HCT116 (cell line): Measurements from ENCODE around the gene FOXP1. TPM values are rescaled to one million over a fixed set of nuclear protein-coding genes. Genes with fewer than 3 reads are reported as not detected.

Experiments used
- ATAC-seq: fragments of 200-7000 bp; cut with Tn5 transposase; 2 replicates; pipeline ENCODE4 v1.9.1; 2020; ENCODE audit warnings: mild to moderate bottlenecking, moderate library complexity
- BruUV-seq: library from RNA; stranded (reverse); fragments of 400-500 nt; replicated peaks from 2 replicates; lab custom pipeline; 2021; lab: Mats Ljungman, UMichigan
- CTCF ChIA-PET: fragments of 300-600 bp; sonication (Branson Sonifier 250); formaldehyde crosslinking; loops from one replicate; lab custom pipeline; 2021; ENCODE audit warnings: antibody characterized with exemption; lab: Charles Lee
- POLR2A ChIA-PET: fragments of 300-600, 350-600 bp; sonication (Branson Sonifier 250); formaldehyde crosslinking; loops from one replicate; lab custom pipeline; 2021; ENCODE audit warnings: antibody characterized with exemption; lab: Charles Lee
- RAD21 ChIA-PET, 2 experiments: fragments of 300-600 bp; sonication (Branson Sonifier 250); formaldehyde crosslinking; loops; one replicate each; lab custom pipeline; 2023; ENCODE audit warnings: low total read pairs in 2 of 2; ENCODE audit not compliant: uncharacterized antibody in 2 of 2, unreplicated experiment in 2 of 2, low non-redundant PET in 1 of 2; lab: Charles Lee
- DNase-seq: peaks from one replicate; pipeline ENCODE4 v3.0.0-alpha.2; 2010; ENCODE audit warnings: low read depth, low spot score
- H2AFZ ChIP-seq: fragments of 200-600 bp; shearing (Covaris generic), sonication (generic); 2 replicates; pipeline ENCODE4 v1.6.1; 2017; ENCODE audit warnings: low read depth, mixed run types, mixed read lengths, antibody characterized with exemption, low read length; ENCODE audit not compliant: poor library complexity, severe bottlenecking
- H3K27ac ChIP-seq: 2 replicates; pipeline ENCODE4 v1.5.1; 2012; ENCODE audit warnings: low read depth, low read length
- H3K27me3 ChIP-seq: fragments of 200-600 bp; sonication (generic); 2 replicates; pipeline ENCODE4 v1.6.1; 2016; ENCODE audit warnings: mixed run types, low read length, mixed read lengths; ENCODE audit not compliant: insufficient read depth
- H3K36me3 ChIP-seq, 2 experiments: fragments of 200-500 bp in 1 of 2; fragments of 200-600 bp in 1 of 2; sonication (Bioruptor generic) in 1 of 2; sonication (generic) in 1 of 2; 2 replicates each; pipeline versions ENCODE4 v1.5.1 to v1.6.1; 2014 to 2016; ENCODE audit warnings: low read length in 2 of 2, inconsistent platforms in 1 of 2, mixed read lengths in 1 of 2, mixed run types in 1 of 2; ENCODE audit not compliant: insufficient read depth in 2 of 2, control insufficient read depth in 1 of 2
- H3K4me1 ChIP-seq, 2 experiments: fragments of 200-600 bp in 1 of 2; sonication (generic) in 1 of 2; 2 replicates each; pipeline versions ENCODE4 v1.5.1 to v1.6.1; 2012 to 2017; ENCODE audit warnings: low read length in 2 of 2, inconsistent platforms in 1 of 2, mild to moderate bottlenecking in 1 of 2, mixed read lengths in 1 of 2, mixed run types in 1 of 2, moderate library complexity in 1 of 2; ENCODE audit not compliant: insufficient read depth in 2 of 2, control insufficient read depth in 1 of 2
- H3K4me2 ChIP-seq: fragments of 200-600 bp; sonication (generic); 2 replicates; pipeline ENCODE4 v1.6.1; 2017; ENCODE audit warnings: mixed run types, low read length, mixed read lengths
- H3K4me3 ChIP-seq, 2 experiments: fragments of 200-600 bp in 1 of 2; sonication (generic) in 1 of 2; replicated peaks in 1 of 2; 2 replicates each; pipeline ENCODE4 v1.5.1; 2011 to 2016; ENCODE audit warnings: low read length in 2 of 2, control low read depth in 1 of 2, low read depth in 1 of 2, mild to moderate bottlenecking in 1 of 2, mixed read lengths in 1 of 2, mixed run types in 1 of 2
- H3K79me2 ChIP-seq: fragments of 200-600 bp; sonication (generic); 2 replicates; pipeline ENCODE4 v1.6.1; 2017; ENCODE audit warnings: mild to moderate bottlenecking, mixed run types, low read length, moderate library complexity, mixed read lengths; ENCODE audit not compliant: insufficient read depth
- H3K9ac ChIP-seq: fragments of 200-600 bp; sonication (generic); 2 replicates; pipeline ENCODE4 v1.6.1; 2016; ENCODE audit warnings: low read length, mixed read lengths
- H3K9me2 ChIP-seq: fragments of 200-600 bp; sonication (generic), shearing (Covaris generic); 2 replicates; pipeline ENCODE4 v1.6.1; 2017; ENCODE audit warnings: mixed run types, mild to moderate bottlenecking, moderate library complexity; ENCODE audit not compliant: insufficient read depth
- H3K9me3 ChIP-seq, 2 experiments: fragments of 200-500 bp in 1 of 2; fragments of 200-600 bp in 1 of 2; sonication (Bioruptor generic) in 1 of 2; sonication (generic) in 1 of 2; 2 replicates each; pipeline ENCODE4 v1.6.1; 2014 to 2017; ENCODE audit warnings: low read length in 2 of 2, mixed read lengths in 2 of 2, inconsistent platforms in 1 of 2, low read depth in 1 of 2, mild to moderate bottlenecking in 1 of 2, mixed run types in 1 of 2, moderate library complexity in 1 of 2; ENCODE audit not compliant: control insufficient read depth in 1 of 2, insufficient read depth in 1 of 2
- H4K20me1 ChIP-seq: fragments of 200-600 bp; sonication (generic), shearing (Covaris generic); 2 replicates; pipeline ENCODE4 v1.6.1; 2017; ENCODE audit warnings: mixed run types, mild to moderate bottlenecking, moderate library complexity; ENCODE audit not compliant: insufficient read depth
- CEBPB ChIP-seq: IDR thresholded peaks from 2 replicates; pipeline ENCODE4 v1.6.1; 2012; ENCODE audit warnings: low read depth
- CTCF ChIP-seq, 3 experiments: fragments of 200-600 bp in 1 of 3; sonication (generic) in 1 of 3; IDR thresholded peaks in 2 of 3; conservative IDR thresholded peaks in 1 of 3; 2 replicates each; pipeline ENCODE4 v1.5.1; 2012 to 2017; ENCODE audit warnings: low read depth in 2 of 3, low read length in 2 of 3, antibody characterized with exemption in 1 of 3, borderline replicate concordance in 1 of 3, control low read depth in 1 of 3, mild to moderate bottlenecking in 1 of 3, mixed read lengths in 1 of 3, mixed run types in 1 of 3, moderate library complexity in 1 of 3; ENCODE audit not compliant: insufficient read depth in 1 of 3
- EGR1 ChIP-seq: IDR thresholded peaks from 2 replicates; pipeline ENCODE4 v1.6.1; 2012; ENCODE audit warnings: low read depth
- EZH2phosphoT487 ChIP-seq: fragments of 200-600 bp; IDR thresholded peaks from 2 replicates; pipeline ENCODE4 v1.6.1; 2018; ENCODE audit warnings: antibody characterized with exemption, borderline replicate concordance
- MAX ChIP-seq: IDR thresholded peaks from 2 replicates; pipeline ENCODE4 v1.6.1; 2012
- POLR2A ChIP-seq: IDR thresholded peaks from 2 replicates; pipeline ENCODE4 v1.7.0; 2011; ENCODE audit warnings: borderline replicate concordance; ENCODE audit not compliant: insufficient read depth, insufficient read length; ENCODE audit errors: extremely low read depth
- POLR2AphosphoS5 ChIP-seq: IDR thresholded peaks from 2 replicates; pipeline ENCODE4 v1.6.1; 2011; ENCODE audit warnings: mild to moderate bottlenecking, low read depth, low read length, moderate library complexity
- RAD21 ChIP-seq: IDR thresholded peaks from 2 replicates; pipeline ENCODE4 v1.6.1; 2012; ENCODE audit warnings: low read depth, mild to moderate bottlenecking
- SP1 ChIP-seq: IDR thresholded peaks from 2 replicates; pipeline ENCODE4 v1.6.1; 2012; ENCODE audit warnings: low read depth
- TCF7L2 ChIP-seq: IDR thresholded peaks from 2 replicates; pipeline ENCODE4 v1.7.0; 2011; ENCODE audit warnings: borderline replicate concordance, inconsistent platforms; ENCODE audit not compliant: insufficient read depth, insufficient read length; ENCODE audit errors: extremely low read depth
- YY1 ChIP-seq: IDR thresholded peaks from 2 replicates; pipeline ENCODE4 v1.6.1; 2011; ENCODE audit warnings: low read length, low read depth, moderate library complexity, mild to moderate bottlenecking; ENCODE audit not compliant: insufficient replicate concordance; ENCODE audit errors: extremely low read depth
- ZFX ChIP-seq: fragments of 450-650 bp; IDR thresholded peaks from 2 replicates; pipeline ENCODE4 v1.6.1; 2017
- ZNF274 ChIP-seq: fragments of 200-500 bp; sonication (Bioruptor generic); IDR thresholded peaks from 2 replicates; pipeline ENCODE4 v1.6.1; 2014; ENCODE audit warnings: mild to moderate bottlenecking, low read depth, low read length, inconsistent platforms
- intact Hi-C: fragments of 100-400 bp; cut with micrococcal nuclease; formaldehyde crosslinking; loops from 2 replicates; pipeline ENCODE4 v1.10.0; 2022
- total RNA-seq: library from RNA; stranded (reverse); gene quantifications from one replicate; pipeline ENCODE4 v1.2.1, GENCODE V29; 2021; ENCODE audit not compliant: unreplicated experiment
- TF ChIP-seq, protein P1 (sequence below): IDR thresholded peaks from 2 replicates; pipeline ENCODE4 v1.6.1; 2012; ENCODE audit warnings: low read depth
- TF ChIP-seq, protein P2 (sequence below): IDR thresholded peaks from 2 replicates; pipeline ENCODE4 v1.6.1; 2012

The FOXP1 gene
- total RNA-seq, 1 experiment from 2014 or later: 11.4 TPM

DNA sequence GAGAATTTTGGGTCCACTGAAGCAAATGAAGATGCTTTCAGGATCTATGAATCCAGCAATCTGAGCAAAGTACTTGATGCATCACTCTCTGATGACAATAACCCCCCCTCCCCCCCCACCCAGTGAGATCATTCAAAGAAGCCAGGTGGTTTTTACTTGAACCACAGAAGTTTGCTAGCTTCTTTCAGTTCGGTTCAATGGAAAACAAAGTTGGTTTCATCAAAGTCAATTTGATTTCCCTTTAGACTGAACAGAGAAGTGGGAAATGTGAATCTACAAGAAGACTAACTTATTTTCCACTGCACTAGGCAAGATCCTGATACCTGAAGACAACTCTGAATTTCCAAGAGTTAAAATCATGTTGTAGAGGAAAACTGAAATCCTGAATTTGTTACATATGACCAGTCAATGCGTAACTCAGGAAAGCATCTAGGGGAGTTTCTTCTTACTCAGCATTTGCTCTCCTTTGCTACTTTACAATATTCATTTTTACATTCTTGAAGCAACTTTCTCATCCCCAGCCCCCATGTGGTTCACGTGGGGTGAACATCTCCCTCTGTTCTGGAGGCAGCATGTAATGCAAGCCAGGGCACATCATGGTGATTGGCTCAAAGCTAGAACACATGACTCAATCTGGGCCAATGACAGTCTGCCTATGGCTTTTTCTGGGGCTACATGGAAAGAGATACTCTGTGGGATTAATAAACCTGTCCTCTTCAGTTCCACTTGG is 572.6 kb downstream of the FOXP1 start:
- Histone ChIP-seq H3K36me3 (no peaks in the 10 kb centered on the region), H3K4me2 (no peak overlapping the region), H3K4me3 (no peak overlapping the region), H2AFZ (no peak overlapping the region), H4K20me1 (no peaks in the 10 kb centered on the region), H3K79me2 (no peaks in the 10 kb centered on the region), H3K9me2 (no peaks in the 10 kb centered on the region), H3K27ac (no peak overlapping the region), H3K9me3 (no peaks in the 10 kb centered on the region), H3K27me3 (no peaks in the 10 kb centered on the region), H3K9ac (no peak overlapping the region), H3K4me1 (peaks cover 0 to 3% of the 10 kb centered on the region in 2 experiments; a peak in 1 of 4 replicates)
- no peak for TF ChIP-seq POLR2A
- no peak for TF ChIP-seq EGR1
- no peak for TF ChIP-seq EZH2phosphoT487
- TF ChIP-seq RAD21: no peak
- no peak for TF ChIP-seq MAX
- no peak for TF ChIP-seq CEBPB
- TF ChIP-seq POLR2AphosphoS5: no peak
- no peak for TF ChIP-seq SP1
- TF ChIP-seq, protein P1, sequence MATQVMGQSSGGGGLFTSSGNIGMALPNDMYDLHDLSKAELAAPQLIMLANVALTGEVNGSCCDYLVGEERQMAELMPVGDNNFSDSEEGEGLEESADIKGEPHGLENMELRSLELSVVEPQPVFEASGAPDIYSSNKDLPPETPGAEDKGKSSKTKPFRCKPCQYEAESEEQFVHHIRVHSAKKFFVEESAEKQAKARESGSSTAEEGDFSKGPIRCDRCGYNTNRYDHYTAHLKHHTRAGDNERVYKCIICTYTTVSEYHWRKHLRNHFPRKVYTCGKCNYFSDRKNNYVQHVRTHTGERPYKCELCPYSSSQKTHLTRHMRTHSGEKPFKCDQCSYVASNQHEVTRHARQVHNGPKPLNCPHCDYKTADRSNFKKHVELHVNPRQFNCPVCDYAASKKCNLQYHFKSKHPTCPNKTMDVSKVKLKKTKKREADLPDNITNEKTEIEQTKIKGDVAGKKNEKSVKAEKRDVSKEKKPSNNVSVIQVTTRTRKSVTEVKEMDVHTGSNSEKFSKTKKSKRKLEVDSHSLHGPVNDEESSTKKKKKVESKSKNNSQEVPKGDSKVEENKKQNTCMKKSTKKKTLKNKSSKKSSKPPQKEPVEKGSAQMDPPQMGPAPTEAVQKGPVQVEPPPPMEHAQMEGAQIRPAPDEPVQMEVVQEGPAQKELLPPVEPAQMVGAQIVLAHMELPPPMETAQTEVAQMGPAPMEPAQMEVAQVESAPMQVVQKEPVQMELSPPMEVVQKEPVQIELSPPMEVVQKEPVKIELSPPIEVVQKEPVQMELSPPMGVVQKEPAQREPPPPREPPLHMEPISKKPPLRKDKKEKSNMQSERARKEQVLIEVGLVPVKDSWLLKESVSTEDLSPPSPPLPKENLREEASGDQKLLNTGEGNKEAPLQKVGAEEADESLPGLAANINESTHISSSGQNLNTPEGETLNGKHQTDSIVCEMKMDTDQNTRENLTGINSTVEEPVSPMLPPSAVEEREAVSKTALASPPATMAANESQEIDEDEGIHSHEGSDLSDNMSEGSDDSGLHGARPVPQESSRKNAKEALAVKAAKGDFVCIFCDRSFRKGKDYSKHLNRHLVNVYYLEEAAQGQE: no peak
- TF ChIP-seq ZNF274: no peak
- TF ChIP-seq, protein P2, sequence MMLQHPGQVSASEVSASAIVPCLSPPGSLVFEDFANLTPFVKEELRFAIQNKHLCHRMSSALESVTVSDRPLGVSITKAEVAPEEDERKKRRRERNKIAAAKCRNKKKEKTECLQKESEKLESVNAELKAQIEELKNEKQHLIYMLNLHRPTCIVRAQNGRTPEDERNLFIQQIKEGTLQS: no peak
- TF ChIP-seq YY1: no peak
- TF ChIP-seq CTCF (IDR thresholded peaks at IDR 0.05 in 2 of 3, conservative IDR thresholded peaks at IDR 0.05 in 1 of 3; ENCODE audit: borderline replicate concordance in 1 of 3, insufficient read depth in 1 of 3, low read depth in 2 of 3, low read length in 2 of 3): no peak
- no peak for TF ChIP-seq TCF7L2
- no peak for TF ChIP-seq ZFX
- ChIA-PET CTCF (no interaction called here), POLR2A (no interaction called here), RAD21 (no interaction called here)
- ATAC-seq (no peak), DNase-seq (no peak)
- intact Hi-C loops: no loop called here
- no TSS peak for BruUV-seq
